CD4-positive, alpha-beta T cell treated with Interleukin-6 for 4 hours (primary cell): ENCODE results near the gene GRM4.

Experiments used
- DNase-seq: peaks from one replicate; pipeline ENCODE4 v3.0.0-alpha.2; 2020; ENCODE audit warnings: mixed read lengths

Gene GRM4

DNA sequence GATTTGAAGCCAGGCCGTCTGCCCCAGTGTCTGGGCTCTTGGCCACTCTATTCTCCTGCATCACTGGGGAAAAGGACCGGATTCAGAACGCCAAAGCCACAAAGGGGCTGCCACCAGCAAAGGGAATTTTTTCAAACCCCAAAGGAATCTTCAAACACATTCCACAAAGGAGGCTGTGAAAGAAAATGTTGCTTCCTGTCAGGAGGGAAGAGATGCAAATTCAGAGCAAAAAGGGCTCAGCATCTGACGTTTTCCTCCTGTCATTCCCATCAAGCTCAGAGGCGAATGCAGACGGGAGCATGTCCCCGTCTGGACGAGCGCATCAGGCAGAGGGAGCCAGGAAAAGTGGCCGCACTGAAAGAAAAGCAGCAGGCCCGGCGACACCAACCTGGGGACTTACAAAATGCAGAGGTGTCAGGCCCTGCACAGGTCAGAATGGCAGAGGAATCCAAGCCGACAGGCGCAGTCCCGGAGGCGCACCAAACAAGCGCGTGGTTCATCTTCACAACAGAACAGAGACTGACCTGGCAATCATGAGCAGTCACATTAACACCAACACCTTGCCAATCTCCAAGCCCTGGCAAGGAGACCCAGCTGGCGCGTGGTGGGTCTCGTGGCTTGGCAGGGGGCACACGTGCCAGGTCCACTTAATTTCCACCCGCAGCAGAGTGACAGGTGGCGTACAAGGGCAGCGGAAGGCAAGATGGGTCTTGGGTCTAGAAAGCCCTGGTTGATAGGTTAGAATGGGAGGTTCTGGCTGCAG lies 62.8 kb downstream of the GRM4 start:
- no peak for DNase-seq

GRCh38 chr6:34082348-34082747 lies 63.5 kb downstream of the GRM4 start:
- DNase-seq = no peak

- DNase-seq = no peak
These were observed 65.5 kb downstream of the GRM4 start for GRCh38 chr6:34080357-34080756.

GRCh38 chr6:34079899-34080298 lies 66.0 kb downstream of the GRM4 start:
- DNase-seq = no peak

DNA sequence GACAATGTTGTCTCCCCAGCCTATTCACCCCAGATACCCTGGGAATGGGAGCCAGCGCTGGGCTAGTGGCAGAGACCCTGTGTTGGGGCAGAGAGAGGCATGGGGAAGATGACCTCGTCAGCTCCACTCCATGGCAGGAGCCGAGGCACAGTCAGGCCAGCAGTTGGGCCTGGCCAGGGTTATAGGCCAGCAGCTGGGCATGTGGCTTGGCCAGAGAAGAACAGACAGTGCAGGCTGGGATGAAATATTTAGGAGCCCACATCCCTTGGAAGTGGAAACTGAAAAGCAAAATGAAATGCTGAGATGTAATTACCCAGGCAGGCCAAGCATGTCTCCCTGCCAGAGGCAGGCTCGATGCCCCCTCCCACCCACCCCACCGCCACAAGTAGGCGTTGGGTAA lies 70.0 kb downstream of the GRM4 start:
- DNase-seq = no peak

GRCh38 chr6:34074064-34074742 lies 71.7 kb downstream of the GRM4 start:
- DNase-seq = no peak

DNA sequence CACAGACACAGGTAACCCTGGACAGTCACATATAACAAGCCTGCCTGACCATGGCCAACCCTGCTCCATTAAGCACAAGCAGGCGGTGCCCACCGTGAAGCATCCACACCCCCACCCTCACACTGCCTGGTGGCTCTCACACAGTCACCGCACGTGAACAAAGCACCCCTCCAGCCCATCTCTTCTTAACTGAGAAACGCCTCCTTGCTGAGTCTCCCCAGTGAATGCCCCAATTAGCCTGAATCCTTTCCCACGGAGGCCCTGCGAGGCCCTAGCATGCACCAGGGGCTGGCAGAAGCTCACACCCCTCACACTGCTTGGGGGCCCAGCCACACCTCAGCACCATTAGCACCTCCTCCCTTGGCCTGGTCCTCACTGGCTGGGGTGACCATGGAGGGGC lies 72.3 kb downstream of the GRM4 start:
- DNase-seq = no peak

- DNase-seq = no peak
These were observed 73.2 kb downstream of the GRM4 start for GRCh38 chr6:34072727-34073126.

GRCh38 chr6:34071884-34072379 lies 74.0 kb downstream of the GRM4 start:
- no peak for DNase-seq

- no peak for DNase-seq
These were observed 74.6 kb downstream of the GRM4 start for GRCh38 chr6:34071136-34071883.

DNA sequence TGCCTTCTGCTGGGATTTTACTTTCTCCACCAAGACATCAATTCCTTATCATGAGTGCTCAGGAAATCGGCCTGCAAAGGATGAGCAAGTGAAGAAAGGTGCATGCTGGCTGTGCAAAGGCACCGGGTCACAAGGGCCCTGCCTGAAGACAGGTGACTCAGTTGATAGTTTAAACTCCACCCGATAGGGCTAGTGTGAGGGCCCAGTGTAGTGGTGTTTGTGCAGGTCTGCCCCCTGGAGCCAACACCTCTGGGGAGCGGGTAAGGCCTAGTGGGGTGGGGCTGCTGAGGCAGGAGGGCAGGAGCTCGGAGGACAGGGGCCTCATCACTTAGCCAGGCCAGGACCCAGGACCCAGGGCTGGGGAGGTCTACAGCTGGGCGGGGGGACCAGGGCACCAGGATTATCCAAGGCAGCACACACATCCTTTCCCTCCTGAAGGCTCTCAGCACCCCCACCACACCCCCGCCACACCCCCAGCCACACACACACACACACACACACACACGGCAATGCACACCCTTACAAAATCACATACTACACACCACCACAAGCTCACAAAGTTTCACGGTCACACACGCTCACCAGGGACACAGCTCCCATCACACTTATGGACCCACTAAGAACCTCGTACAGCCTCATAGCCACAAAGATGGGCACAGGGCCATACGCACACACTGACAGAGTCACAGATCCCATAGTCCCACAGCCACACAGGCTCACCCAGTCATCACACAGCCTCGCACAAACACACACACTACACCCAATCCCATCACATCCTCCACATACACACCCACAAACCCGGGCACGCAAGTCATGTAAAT lies 75.4 kb downstream of the GRM4 start:
- no peak for DNase-seq

DNA sequence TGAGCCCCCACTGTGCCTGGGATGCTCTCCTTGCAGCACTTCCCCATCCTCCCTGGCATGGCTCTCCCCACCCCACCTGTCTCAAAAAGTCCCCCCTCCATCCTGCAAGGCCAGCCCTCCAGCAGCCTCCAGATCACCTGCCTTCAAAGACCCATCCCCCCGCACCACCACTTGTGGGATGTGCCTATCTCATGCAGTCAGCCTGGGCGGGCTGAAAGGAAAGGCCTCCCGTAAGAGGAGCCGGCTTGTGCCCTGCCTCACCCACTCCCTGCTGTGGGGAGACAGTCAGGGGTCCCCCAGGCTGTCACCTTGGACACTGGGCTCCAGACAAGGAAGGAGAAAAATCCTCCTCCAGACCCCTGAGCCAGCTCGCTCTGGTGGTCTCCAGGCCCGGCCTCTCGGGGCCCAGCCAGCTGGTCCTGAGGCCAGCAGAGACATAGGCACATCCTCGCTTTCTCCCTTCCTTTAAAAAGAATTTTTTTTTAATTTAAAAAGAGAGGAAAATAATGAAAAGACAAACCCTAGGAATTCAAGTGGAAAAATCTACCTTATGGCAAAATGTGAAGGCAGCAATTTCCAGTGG lies 77.3 kb downstream of the GRM4 start:
- no peak for DNase-seq

- no peak for DNase-seq
These were observed 78.1 kb downstream of the GRM4 start for GRCh38 chr6:34067814-34068213.

DNA sequence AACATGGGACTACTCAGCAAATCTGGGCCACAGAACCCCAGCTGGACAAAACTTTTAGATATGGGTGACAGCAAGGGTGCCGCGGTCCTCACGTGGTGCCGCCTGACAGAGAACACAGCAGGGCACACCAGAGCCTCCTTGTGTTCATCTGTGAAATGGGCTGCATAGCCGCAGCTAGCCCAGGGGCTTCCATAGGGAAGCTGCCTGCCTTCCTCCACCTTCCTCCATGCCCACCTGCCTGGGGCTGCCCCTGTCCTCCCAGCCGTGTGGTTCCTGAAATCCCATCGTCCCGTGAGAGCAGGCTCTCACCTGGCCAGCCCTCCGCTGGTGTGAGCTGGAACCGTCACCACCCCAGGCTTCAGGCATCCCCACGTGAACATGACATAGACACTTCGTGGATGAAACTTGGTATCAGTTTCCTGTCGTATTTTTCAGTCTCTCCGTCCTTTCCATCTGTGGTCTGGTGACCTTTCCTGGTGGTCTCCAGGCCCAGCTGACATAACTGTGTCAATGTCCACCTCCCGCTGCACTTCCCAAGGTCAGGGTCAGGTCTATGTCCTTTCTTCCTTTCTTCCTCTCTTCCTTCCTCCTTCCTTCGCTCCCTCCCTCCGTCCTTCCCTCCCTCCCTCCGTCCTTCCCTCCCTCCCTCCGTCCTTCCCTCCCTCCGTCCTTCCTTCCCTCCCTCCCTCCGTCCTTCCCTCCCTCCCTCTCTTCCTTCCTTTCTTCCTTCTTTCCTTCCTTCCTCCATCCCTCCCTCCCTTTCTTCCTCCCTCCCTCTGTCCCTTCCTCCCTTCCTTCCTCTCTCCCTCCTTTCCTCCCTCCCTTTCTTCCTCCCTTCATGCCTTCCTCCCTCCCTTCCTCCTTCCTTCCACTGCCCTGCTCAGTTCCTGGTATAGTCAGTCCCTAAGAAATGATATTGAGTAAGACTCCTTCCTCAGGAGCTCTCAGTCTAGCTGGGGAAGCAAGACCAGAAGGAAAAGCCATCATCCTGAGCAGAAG lies 78.8 kb downstream of the GRM4 start:
- no peak for DNase-seq

DNA sequence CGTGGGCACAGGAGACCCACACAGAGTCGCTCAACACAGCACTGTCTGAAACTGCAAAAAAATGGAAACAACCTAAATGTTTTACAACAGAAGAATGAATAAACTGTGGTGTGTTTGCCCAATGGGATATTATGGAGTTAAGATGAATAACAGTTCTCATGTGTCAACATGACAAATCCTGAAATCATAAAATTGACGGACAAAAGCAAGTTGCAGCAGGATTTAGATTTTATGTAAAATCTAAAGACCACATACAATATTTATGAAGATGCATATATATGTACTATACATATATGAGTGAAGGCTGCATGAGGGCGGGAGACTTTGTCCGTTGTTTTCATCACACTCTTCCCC lies 79.7 kb downstream of the GRM4 start:
- DNase-seq = no peak

DNA sequence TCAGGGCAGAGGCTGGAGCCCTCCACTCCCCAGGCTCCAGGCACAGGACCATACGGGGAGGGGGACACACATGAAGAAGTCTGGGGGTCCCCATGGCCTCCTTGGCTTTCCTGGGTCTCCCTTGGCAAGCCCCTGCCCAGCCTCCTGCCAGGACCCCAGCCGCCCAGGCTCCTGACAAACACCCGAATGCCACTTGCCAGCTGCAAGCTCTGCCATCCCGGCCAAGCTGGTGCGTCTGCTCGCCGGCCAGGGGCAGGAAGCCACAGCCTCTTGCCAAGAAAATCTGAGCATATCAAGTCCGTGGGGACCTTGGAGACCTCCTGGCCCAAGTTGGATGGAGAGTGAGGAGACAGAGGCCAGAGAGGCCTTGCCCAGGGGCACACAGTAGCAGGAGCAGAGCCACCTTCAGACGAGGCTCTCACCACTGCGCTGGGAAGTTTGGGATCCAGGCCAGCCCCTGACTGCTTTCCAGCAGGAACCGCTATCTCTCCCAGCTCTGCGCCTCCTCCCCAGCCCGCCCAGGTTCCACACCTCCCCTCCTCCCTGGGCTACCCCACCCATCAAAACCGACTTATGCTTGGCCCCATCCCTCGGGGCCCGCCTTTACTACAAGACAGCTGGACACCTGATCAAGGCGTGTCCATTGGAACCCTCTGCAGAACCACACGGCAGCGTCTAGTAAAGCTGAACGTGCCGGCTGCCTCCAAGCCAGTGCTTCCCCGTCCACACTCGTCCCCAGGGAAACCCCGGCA lies 80.2 kb downstream of the GRM4 start:
- DNase-seq = no peak

DNA sequence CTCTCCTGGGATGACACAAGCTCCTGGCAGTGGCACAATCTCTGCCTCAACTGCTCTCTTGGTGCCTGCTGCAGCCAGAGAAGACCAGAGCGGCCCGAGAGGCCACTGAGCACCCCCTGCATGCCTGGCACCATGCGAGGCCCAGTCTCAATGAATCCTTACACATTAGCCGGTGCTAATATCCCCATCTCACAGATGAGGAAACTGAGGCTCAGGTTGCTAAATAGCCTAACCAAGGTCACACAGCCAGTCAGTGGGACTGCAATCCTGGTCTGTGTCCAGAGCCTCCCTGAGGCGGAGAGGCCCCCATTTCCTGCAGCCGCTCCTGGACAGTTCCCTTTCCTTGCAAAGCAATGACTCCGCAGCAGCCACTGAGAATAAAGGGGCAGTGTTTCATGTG lies 81.2 kb downstream of the GRM4 start:
- no peak for DNase-seq

GRCh38 chr6:34063651-34064050 lies 82.2 kb downstream of the GRM4 start:
- no peak for DNase-seq

- DNase-seq = no peak
These were observed 83.1 kb downstream of the GRM4 start for GRCh38 chr6:34062815-34063214.

GRCh38 chr6:34062156-34062555 lies 83.7 kb downstream of the GRM4 start:
- DNase-seq = no peak
